ENCODE measurements around the gene TMEM41A. TPM values are rescaled to one million over a fixed set of nuclear protein-coding genes. Genes with fewer than 3 reads are reported as not detected.

The TMEM41A gene
- total RNA-seq, 2 donors from 2014 or later, result 19.7 to 21.4 TPM

DNA sequence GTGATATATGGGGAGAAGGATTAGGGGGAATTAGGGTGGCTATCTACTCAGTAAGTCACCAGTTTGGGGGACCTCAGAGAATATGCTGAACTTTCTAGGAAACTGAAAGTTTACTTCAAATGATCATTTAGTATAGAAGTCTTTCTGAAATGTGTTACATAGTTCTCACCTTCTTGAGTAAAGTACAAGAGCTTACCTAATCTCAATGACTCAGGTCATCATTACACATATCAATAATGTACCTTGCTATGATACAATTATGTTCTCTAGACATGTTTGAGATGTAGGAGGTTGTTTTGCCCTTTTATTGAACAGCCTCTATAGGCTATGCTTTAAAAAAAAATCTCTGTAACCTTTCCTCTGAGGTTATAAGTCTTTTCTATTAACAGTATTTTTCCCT lies 50.7 kb downstream of the TMEM41A start:
- H3K27ac ChIP-seq (ENCODE audit: low read depth, low read length), result no peak overlapping the region
- Mint-ChIP-seq H3K27ac (no peak overlapping the region), H3K27me3 (ENCODE audit: insufficient read depth) (no peaks in the 10 kb centered on the region), H3K36me3 (ENCODE audit: low read depth) (peaks cover 2% of the 10 kb centered on the region), H3K4me3 (no peak overlapping the region), H3K4me1 (no peaks in the 10 kb centered on the region), H3K9me3 (no peaks in the 10 kb centered on the region)
- no peak for DNase-seq
- no peaks in the 10 kb centered on the region for H3K27me3 ChIP-seq (ENCODE audit: control insufficient read depth, insufficient read depth, low read length, poor library complexity, severe bottlenecking)
- H3K4me1 ChIP-seq (ENCODE audit: control insufficient read depth, insufficient read depth, low read length), result no peaks in the 10 kb centered on the region
- no peaks in the 10 kb centered on the region for H3K36me3 ChIP-seq (ENCODE audit: control insufficient read depth, insufficient read depth, low read length)
- no peaks in the 10 kb centered on the region for H3K9me3 ChIP-seq (ENCODE audit: control insufficient read depth, low read length)
- no peak overlapping the region for H3K9ac ChIP-seq (ENCODE audit: extremely low read depth, low read length, poor library complexity, severe bottlenecking)
- H3K4me3 ChIP-seq (ENCODE audit: low read length), result no peak overlapping the region
- TF ChIP-seq, protein P1, sequence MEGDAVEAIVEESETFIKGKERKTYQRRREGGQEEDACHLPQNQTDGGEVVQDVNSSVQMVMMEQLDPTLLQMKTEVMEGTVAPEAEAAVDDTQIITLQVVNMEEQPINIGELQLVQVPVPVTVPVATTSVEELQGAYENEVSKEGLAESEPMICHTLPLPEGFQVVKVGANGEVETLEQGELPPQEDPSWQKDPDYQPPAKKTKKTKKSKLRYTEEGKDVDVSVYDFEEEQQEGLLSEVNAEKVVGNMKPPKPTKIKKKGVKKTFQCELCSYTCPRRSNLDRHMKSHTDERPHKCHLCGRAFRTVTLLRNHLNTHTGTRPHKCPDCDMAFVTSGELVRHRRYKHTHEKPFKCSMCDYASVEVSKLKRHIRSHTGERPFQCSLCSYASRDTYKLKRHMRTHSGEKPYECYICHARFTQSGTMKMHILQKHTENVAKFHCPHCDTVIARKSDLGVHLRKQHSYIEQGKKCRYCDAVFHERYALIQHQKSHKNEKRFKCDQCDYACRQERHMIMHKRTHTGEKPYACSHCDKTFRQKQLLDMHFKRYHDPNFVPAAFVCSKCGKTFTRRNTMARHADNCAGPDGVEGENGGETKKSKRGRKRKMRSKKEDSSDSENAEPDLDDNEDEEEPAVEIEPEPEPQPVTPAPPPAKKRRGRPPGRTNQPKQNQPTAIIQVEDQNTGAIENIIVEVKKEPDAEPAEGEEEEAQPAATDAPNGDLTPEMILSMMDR (conservative IDR thresholded peaks at IDR 0.05), result no peak

GRCh38 chr3:185444329-185444728 lies 54.5 kb downstream of the TMEM41A start:
- H3K4me1 ChIP-seq (ENCODE audit: control insufficient read depth, insufficient read depth, low read length), result no peaks in the 10 kb centered on the region
- DNase-seq, result no peak
- WGBS, 2 experiments (ENCODE audit: insufficient coverage in 1 of 2, insufficient read length in 1 of 2), result 85% methylated on average over 2 of the region's 2 CpGs; no CpG with 5 or more reads in 1 of the 2 experiments
- peaks cover 1% of the 10 kb centered on the region for H3K27me3 Mint-ChIP-seq (ENCODE audit: insufficient read depth)
- no peaks in the 10 kb centered on the region for H3K9me3 Mint-ChIP-seq
- no peaks in the 10 kb centered on the region for H3K9me3 ChIP-seq (ENCODE audit: control insufficient read depth, low read length)
- no peaks in the 10 kb centered on the region for H3K36me3 ChIP-seq (ENCODE audit: control insufficient read depth, insufficient read depth, low read length)
- H3K9ac ChIP-seq (ENCODE audit: extremely low read depth, low read length, poor library complexity, severe bottlenecking), result no peak overlapping the region
- no peak overlapping the region for H3K4me3 ChIP-seq (ENCODE audit: low read length)
- no peak overlapping the region for H3K27ac ChIP-seq (ENCODE audit: low read depth, low read length)
- no peaks in the 10 kb centered on the region for H3K27me3 ChIP-seq (ENCODE audit: control insufficient read depth, insufficient read depth, low read length, poor library complexity, severe bottlenecking)
- H3K36me3 Mint-ChIP-seq (ENCODE audit: low read depth), result no peaks in the 10 kb centered on the region
- H3K4me1 Mint-ChIP-seq, result no peaks in the 10 kb centered on the region
- TF ChIP-seq, protein P1 (conservative IDR thresholded peaks at IDR 0.05), result no peak
- no peak overlapping the region for H3K4me3 Mint-ChIP-seq
- no peak overlapping the region for H3K27ac Mint-ChIP-seq

GRCh38 chr3:185442031-185442430 lies 56.8 kb downstream of the TMEM41A start:
- H3K4me1 Mint-ChIP-seq, result peaks cover 3% of the 10 kb centered on the region
- H3K4me1 ChIP-seq (ENCODE audit: control insufficient read depth, insufficient read depth, low read length), result no peaks in the 10 kb centered on the region
- no peak overlapping the region for H3K4me3 Mint-ChIP-seq
- no peak overlapping the region for H3K4me3 ChIP-seq (ENCODE audit: low read length)
- H3K9ac ChIP-seq (ENCODE audit: extremely low read depth, low read length, poor library complexity, severe bottlenecking), result no peak overlapping the region
- TF ChIP-seq, protein P1 (conservative IDR thresholded peaks at IDR 0.05), result no peak
- H3K27me3 Mint-ChIP-seq (ENCODE audit: insufficient read depth), result peaks cover 1% of the 10 kb centered on the region
- H3K27ac ChIP-seq (ENCODE audit: low read depth, low read length), result no peak overlapping the region
- H3K27ac Mint-ChIP-seq, result no peak overlapping the region
- no peak for DNase-seq
- no peaks in the 10 kb centered on the region for H3K36me3 ChIP-seq (ENCODE audit: control insufficient read depth, insufficient read depth, low read length)
- H3K9me3 Mint-ChIP-seq, result no peaks in the 10 kb centered on the region
- H3K9me3 ChIP-seq (ENCODE audit: control insufficient read depth, low read length), result no peaks in the 10 kb centered on the region
- H3K36me3 Mint-ChIP-seq (ENCODE audit: low read depth), result no peaks in the 10 kb centered on the region
- WGBS, 2 experiments (ENCODE audit: insufficient coverage in 1 of 2, insufficient read length in 1 of 2), result 93% methylated on average over 5 of the region's 6 CpGs; no CpG with 5 or more reads in 1 of the 2 experiments
- no peaks in the 10 kb centered on the region for H3K27me3 ChIP-seq (ENCODE audit: control insufficient read depth, insufficient read depth, low read length, poor library complexity, severe bottlenecking)
